ENCODE data around the gene IQCF6. TPM values are rescaled to one million over a fixed set of nuclear protein-coding genes. Genes with fewer than 3 reads are reported as not detected.

IQCF6 gene
- total RNA-seq, 1 donor from 2014 or later, result not detected

Other genes starting within 250 kb of the IQCF6 start
- 64.3 TPM for gene RAD54L2, start 240.5 kb downstream of the IQCF6 start, total RNA-seq (ENCODE audit: unreplicated experiment)
- 13.2 TPM for gene TEX264, start 108.0 kb downstream of the IQCF6 start, total RNA-seq (ENCODE audit: unreplicated experiment)
- gene GRM2, start 72.2 kb downstream of the IQCF6 start, total RNA-seq (ENCODE audit: unreplicated experiment), result 134 TPM
- not detected for gene IQCF2, start 82.4 kb upstream of the IQCF6 start, total RNA-seq (ENCODE audit: unreplicated experiment)
- not detected for gene IQCF5, start 96.4 kb upstream of the IQCF6 start, total RNA-seq (ENCODE audit: unreplicated experiment)
- not detected for gene IQCF1, start 124.1 kb upstream of the IQCF6 start, total RNA-seq (ENCODE audit: unreplicated experiment)
- gene RRP9, start 162.7 kb upstream of the IQCF6 start, total RNA-seq (ENCODE audit: unreplicated experiment), result 15.6 TPM
- gene PARP3, start 163.1 kb upstream of the IQCF6 start, total RNA-seq (ENCODE audit: unreplicated experiment), result 3.8 TPM
- 0.44 TPM for gene GPR62, start 176.1 kb upstream of the IQCF6 start, total RNA-seq (ENCODE audit: unreplicated experiment)
- 1,577 TPM for gene PCBP4, start 188.2 kb upstream of the IQCF6 start, total RNA-seq (ENCODE audit: unreplicated experiment)
- 6.7 TPM for gene ABHD14B, start 194.8 kb upstream of the IQCF6 start, total RNA-seq (ENCODE audit: unreplicated experiment)
- 12.7 TPM for gene ABHD14A, start 195.8 kb upstream of the IQCF6 start, total RNA-seq (ENCODE audit: unreplicated experiment)
- gene ACY1, start 204.3 kb upstream of the IQCF6 start, total RNA-seq (ENCODE audit: unreplicated experiment), result 13.2 TPM
- gene RPL29, start 216.7 kb upstream of the IQCF6 start, total RNA-seq (ENCODE audit: unreplicated experiment), result 588 TPM

Measured in glutamatergic neuron (in vitro differentiated cells).